Stimulated activated CD8-positive, alpha-beta memory T cell treated with anti-CD3 and anti-CD28 coated beads, Interleukin-15, amount 100 ng/mL, for 48 hours (primary cell): ENCODE measurements around the gene INPP4B.
"Not testable (repeated sequence)": the region's sequence is repeated elsewhere in the genome, so short reads cannot be mapped to it uniquely, and the experiment has no call there.

Experiments
- DNase-seq, 2 donors: peaks; one replicate each; pipeline ENCODE4 v3.0.0-alpha.2; 2020; ENCODE audit warnings: low read depth in 2 of 2

The INPP4B gene

GRCh38 chr4:142544039-142544438 lies 302.1 kb downstream of the INPP4B start:
- no peak for DNase-seq

- no peak for DNase-seq
Measured at GRCh38 chr4:142540483-142540804, 305.7 kb downstream of the INPP4B start.

GRCh38 chr4:142539796-142540482 lies 306.2 kb downstream of the INPP4B start:
- no peak for DNase-seq

GRCh38 chr4:142535009-142535408 lies 311.1 kb downstream of the INPP4B start:
- no peak for DNase-seq

GRCh38 chr4:142532054-142532453 lies 314.0 kb downstream of the INPP4B start:
- DNase-seq = no peak

GRCh38 chr4:142530728-142531127 lies 315.4 kb downstream of the INPP4B start:
- no peak for DNase-seq

GRCh38 chr4:142528433-142528832 lies 317.7 kb downstream of the INPP4B start:
- no peak for DNase-seq

- no peak for DNase-seq
Measured at GRCh38 chr4:142523111-142523510, 323.0 kb downstream of the INPP4B start.

- no peak for DNase-seq
Measured at GRCh38 chr4:142519342-142519741, 326.8 kb downstream of the INPP4B start.

GRCh38 chr4:142516686-142517526 lies 329.2 kb downstream of the INPP4B start:
- DNase-seq = no peak

- DNase-seq = no peak
Measured at GRCh38 chr4:142512161-142512560, 333.9 kb downstream of the INPP4B start.

GRCh38 chr4:142509881-142510280 lies 336.2 kb downstream of the INPP4B start:
- no peak for DNase-seq

- DNase-seq = not testable (repeated sequence)
Measured at GRCh38 chr4:142509381-142509780, 336.7 kb downstream of the INPP4B start.

GRCh38 chr4:142500966-142501365 lies 345.1 kb downstream of the INPP4B start:
- DNase-seq = no peak

GRCh38 chr4:142497606-142498005 lies 348.5 kb downstream of the INPP4B start:
- no peak for DNase-seq

GRCh38 chr4:142493255-142494110 lies 352.6 kb downstream of the INPP4B start:
- DNase-seq = no peak

GRCh38 chr4:142485452-142485851 lies 360.6 kb downstream of the INPP4B start:
- no peak for DNase-seq

GRCh38 chr4:142480244-142480643 lies 365.9 kb downstream of the INPP4B start:
- no peak for DNase-seq

GRCh38 chr4:142475663-142476062 lies 370.4 kb downstream of the INPP4B start:
- no peak for DNase-seq

GRCh38 chr4:142474398-142475087 lies 371.6 kb downstream of the INPP4B start:
- DNase-seq = no peak

GRCh38 chr4:142473960-142474338 lies 372.2 kb downstream of the INPP4B start:
- no peak for DNase-seq
